HG03045 (cell line): ENCODE measurements around the gene PKP3.
"Not testable (repeated sequence)": the region's sequence is repeated elsewhere in the genome, so short reads cannot be mapped to it uniquely, and the experiment has no call there.

ENCODE experiments used
- ATAC-seq: cut with Tn5 transposase; IDR thresholded peaks from one replicate; pipeline ENCODE4 v1.9.1; 2021; ENCODE audit warnings: mild to moderate bottlenecking, moderate library complexity; ENCODE audit not compliant: unreplicated experiment

Gene PKP3

GRCh38 chr11:420911-421321, 26.9 kb downstream of the PKP3 start:
- ATAC-seq, result no peak

- no peak for ATAC-seq
These were observed 28.2 kb downstream of the PKP3 start for GRCh38 chr11:422249-422656.

GRCh38 chr11:424232-424631, 30.2 kb downstream of the PKP3 start:
- no peak for ATAC-seq

GRCh38 chr11:424766-425165, 30.8 kb downstream of the PKP3 start:
- ATAC-seq, result not testable (repeated sequence)

GRCh38 chr11:425301-425700, 31.3 kb downstream of the PKP3 start:
- ATAC-seq, result no peak

- ATAC-seq, result no peak
These were observed 32.8 kb downstream of the PKP3 start for GRCh38 chr11:426851-427250.

- ATAC-seq, result no peak
These were observed 34.3 kb downstream of the PKP3 start for GRCh38 chr11:428295-428694.

GRCh38 chr11:429391-429790, 35.4 kb downstream of the PKP3 start:
- ATAC-seq, result no peak

GRCh38 chr11:429931-430456, 36.0 kb downstream of the PKP3 start:
- ATAC-seq, result no peak

- no peak for ATAC-seq
These were observed 37.9 kb downstream of the PKP3 start for GRCh38 chr11:431921-432320.

GRCh38 chr11:432501-433100, 38.6 kb downstream of the PKP3 start:
- ATAC-seq, result no peak

GRCh38 chr11:433111-433510, 39.1 kb downstream of the PKP3 start:
- no peak for ATAC-seq

- ATAC-seq, result no peak
These were observed 39.6 kb downstream of the PKP3 start for GRCh38 chr11:433641-434040.

- ATAC-seq, result no peak
These were observed 40.5 kb downstream of the PKP3 start for GRCh38 chr11:434496-434895.

GRCh38 chr11:434999-435740, 41.2 kb downstream of the PKP3 start:
- not testable (repeated sequence) for ATAC-seq

- no peak for ATAC-seq
These were observed 43.3 kb downstream of the PKP3 start for GRCh38 chr11:437228-437870.

GRCh38 chr11:438101-438844, 44.3 kb downstream of the PKP3 start:
- ATAC-seq, result no peak

GRCh38 chr11:439315-440064, 45.5 kb downstream of the PKP3 start:
- no peak for ATAC-seq

GRCh38 chr11:440065-441042, 46.3 kb downstream of the PKP3 start:
- ATAC-seq, result no peak
